ENCODE results near the gene ZDHHC22.

DNA sequence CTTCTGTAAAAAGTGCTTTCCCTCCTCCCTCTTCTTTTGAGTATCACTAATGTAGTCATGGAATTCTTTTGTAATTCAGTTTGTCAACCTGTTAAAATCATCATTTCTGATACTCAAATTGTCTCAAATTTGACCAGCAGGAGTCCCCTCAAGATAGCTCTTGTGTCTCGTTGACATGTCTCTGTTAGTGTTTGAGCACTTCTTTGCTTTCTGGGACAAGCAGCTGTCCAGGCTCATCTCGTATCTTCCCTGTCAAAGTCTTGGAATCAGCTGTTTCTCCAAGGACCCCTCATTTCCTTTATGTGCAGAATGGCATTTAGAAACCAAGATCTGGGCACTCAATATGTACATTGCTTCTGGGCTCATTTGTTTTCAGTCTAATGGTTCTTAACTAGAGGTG, 32.8 kb downstream of the ZDHHC22 start:
- TF ChIP-seq, protein P1, sequence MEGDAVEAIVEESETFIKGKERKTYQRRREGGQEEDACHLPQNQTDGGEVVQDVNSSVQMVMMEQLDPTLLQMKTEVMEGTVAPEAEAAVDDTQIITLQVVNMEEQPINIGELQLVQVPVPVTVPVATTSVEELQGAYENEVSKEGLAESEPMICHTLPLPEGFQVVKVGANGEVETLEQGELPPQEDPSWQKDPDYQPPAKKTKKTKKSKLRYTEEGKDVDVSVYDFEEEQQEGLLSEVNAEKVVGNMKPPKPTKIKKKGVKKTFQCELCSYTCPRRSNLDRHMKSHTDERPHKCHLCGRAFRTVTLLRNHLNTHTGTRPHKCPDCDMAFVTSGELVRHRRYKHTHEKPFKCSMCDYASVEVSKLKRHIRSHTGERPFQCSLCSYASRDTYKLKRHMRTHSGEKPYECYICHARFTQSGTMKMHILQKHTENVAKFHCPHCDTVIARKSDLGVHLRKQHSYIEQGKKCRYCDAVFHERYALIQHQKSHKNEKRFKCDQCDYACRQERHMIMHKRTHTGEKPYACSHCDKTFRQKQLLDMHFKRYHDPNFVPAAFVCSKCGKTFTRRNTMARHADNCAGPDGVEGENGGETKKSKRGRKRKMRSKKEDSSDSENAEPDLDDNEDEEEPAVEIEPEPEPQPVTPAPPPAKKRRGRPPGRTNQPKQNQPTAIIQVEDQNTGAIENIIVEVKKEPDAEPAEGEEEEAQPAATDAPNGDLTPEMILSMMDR (IDR thresholded peaks at IDR 0.05; ENCODE audit: poor library complexity, severe bottlenecking): no peak
- TF ChIP-seq, protein P2, sequence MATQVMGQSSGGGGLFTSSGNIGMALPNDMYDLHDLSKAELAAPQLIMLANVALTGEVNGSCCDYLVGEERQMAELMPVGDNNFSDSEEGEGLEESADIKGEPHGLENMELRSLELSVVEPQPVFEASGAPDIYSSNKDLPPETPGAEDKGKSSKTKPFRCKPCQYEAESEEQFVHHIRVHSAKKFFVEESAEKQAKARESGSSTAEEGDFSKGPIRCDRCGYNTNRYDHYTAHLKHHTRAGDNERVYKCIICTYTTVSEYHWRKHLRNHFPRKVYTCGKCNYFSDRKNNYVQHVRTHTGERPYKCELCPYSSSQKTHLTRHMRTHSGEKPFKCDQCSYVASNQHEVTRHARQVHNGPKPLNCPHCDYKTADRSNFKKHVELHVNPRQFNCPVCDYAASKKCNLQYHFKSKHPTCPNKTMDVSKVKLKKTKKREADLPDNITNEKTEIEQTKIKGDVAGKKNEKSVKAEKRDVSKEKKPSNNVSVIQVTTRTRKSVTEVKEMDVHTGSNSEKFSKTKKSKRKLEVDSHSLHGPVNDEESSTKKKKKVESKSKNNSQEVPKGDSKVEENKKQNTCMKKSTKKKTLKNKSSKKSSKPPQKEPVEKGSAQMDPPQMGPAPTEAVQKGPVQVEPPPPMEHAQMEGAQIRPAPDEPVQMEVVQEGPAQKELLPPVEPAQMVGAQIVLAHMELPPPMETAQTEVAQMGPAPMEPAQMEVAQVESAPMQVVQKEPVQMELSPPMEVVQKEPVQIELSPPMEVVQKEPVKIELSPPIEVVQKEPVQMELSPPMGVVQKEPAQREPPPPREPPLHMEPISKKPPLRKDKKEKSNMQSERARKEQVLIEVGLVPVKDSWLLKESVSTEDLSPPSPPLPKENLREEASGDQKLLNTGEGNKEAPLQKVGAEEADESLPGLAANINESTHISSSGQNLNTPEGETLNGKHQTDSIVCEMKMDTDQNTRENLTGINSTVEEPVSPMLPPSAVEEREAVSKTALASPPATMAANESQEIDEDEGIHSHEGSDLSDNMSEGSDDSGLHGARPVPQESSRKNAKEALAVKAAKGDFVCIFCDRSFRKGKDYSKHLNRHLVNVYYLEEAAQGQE (IDR thresholded peaks at IDR 0.05; ENCODE audit: borderline replicate concordance): no peak
- TF ChIP-seq POLR2AphosphoS5 (IDR thresholded peaks at IDR 0.05) (no peak), TAF1 (IDR thresholded peaks at IDR 0.05; ENCODE audit: low read depth) (no peak)

Data from neural cell (in vitro differentiated cells).